Astrocyte (in vitro differentiated cells and primary cell): Measurements from ENCODE around the gene KBTBD13.

Experiments
- EZH2 ChIP-seq: IDR thresholded peaks from 2 replicates; pipeline ENCODE4 v1.6.1; 2012; ENCODE audit warnings: mild to moderate bottlenecking, low read length, inconsistent platforms; ENCODE audit not compliant: insufficient read depth
- TF ChIP-seq, protein P1 (sequence below): IDR thresholded peaks from 2 replicates; pipeline ENCODE4 v1.5.1; 2011; ENCODE audit warnings: low read depth, mild to moderate bottlenecking, inconsistent platforms, low read length, moderate library complexity; ENCODE audit not compliant: insufficient read depth

DNA sequence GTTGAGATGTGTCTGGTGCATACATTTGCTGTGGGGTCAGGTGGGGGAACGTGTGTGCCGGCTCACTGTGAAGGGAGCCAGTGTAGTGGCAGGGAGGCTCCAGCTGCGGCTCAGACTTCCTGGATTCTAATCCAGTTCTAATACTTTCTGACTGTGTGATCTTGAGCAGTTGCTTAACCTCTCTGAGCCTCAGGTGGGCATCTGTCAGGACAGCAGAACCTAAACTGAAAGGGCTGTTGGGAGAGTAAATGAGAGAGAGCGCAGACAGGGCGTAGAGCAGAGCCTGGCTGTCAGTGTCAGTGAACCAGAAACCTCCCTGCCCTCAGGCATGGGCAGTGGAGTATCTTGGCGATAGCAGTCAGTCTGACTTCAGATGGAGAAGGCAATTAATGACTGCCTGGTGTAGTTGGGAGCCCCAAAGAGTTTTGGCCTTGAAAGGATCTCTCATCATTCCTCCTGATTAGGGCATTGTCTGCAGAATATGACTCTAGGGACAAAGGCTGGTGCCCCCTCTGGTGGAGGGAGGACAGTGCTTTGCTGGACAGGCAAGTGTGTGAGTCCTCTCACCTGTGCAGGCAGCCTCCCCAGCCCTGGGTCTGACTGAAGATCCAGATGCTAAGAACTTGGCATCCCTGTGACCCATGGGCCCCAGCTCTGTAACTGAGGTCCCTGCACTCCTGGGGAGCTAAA, 9.6 kb downstream of the KBTBD13 start:
- TF ChIP-seq, protein P1, sequence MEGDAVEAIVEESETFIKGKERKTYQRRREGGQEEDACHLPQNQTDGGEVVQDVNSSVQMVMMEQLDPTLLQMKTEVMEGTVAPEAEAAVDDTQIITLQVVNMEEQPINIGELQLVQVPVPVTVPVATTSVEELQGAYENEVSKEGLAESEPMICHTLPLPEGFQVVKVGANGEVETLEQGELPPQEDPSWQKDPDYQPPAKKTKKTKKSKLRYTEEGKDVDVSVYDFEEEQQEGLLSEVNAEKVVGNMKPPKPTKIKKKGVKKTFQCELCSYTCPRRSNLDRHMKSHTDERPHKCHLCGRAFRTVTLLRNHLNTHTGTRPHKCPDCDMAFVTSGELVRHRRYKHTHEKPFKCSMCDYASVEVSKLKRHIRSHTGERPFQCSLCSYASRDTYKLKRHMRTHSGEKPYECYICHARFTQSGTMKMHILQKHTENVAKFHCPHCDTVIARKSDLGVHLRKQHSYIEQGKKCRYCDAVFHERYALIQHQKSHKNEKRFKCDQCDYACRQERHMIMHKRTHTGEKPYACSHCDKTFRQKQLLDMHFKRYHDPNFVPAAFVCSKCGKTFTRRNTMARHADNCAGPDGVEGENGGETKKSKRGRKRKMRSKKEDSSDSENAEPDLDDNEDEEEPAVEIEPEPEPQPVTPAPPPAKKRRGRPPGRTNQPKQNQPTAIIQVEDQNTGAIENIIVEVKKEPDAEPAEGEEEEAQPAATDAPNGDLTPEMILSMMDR, result peak; percentile 41
- TF ChIP-seq EZH2, result no peak
